Fibroblast of lung (primary cell): ENCODE results near the gene CUEDC1. TPM values are rescaled to one million over a fixed set of nuclear protein-coding genes. Genes with fewer than 3 reads are reported as not detected.

Source experiments
- DNase-seq, 2 donors: peaks; one replicate each; pipeline versions ENCODE4 v3.0.0 to v3.0.0-alpha.2; 2010; ENCODE audit warnings: low read depth in 2 of 2
- H2AFZ ChIP-seq: 2 replicates; pipeline ENCODE4 v1.5.1; 2012; ENCODE audit warnings: low read length, control low read depth, inconsistent platforms
- H3K27ac ChIP-seq: 2 replicates; pipeline ENCODE4 v1.5.1; 2011; ENCODE audit warnings: low read length, control low read depth; ENCODE audit not compliant: insufficient read depth
- H3K27me3 ChIP-seq: 2 replicates; pipeline ENCODE4 v1.5.1; 2011; ENCODE audit warnings: mild to moderate bottlenecking, low read length; ENCODE audit not compliant: control insufficient read depth, insufficient read depth
- H3K36me3 ChIP-seq: 2 replicates; pipeline ENCODE4 v1.5.1; 2011; ENCODE audit warnings: low read length; ENCODE audit not compliant: control insufficient read depth, insufficient read depth
- H3K4me1 ChIP-seq: 2 replicates; pipeline ENCODE4 v1.5.1; 2011; ENCODE audit warnings: low read length; ENCODE audit not compliant: control insufficient read depth, insufficient read depth; ENCODE audit errors: extremely low read depth
- H3K4me2 ChIP-seq: 2 replicates; pipeline ENCODE4 v1.5.1; 2011; ENCODE audit warnings: low read length, control low read depth; ENCODE audit not compliant: insufficient read depth; ENCODE audit errors: extremely low read depth
- H3K4me3 ChIP-seq, 4 experiments: fragments of 200-600 bp in 1 of 4; sonication (generic) in 1 of 4; replicated peaks in 1 of 4; 2 replicates each; pipeline ENCODE4 v1.5.1; 2011 to 2016; ENCODE audit warnings: low read length in 4 of 4, low read depth in 3 of 4, mild to moderate bottlenecking in 3 of 4, control low read depth in 2 of 4, inconsistent platforms in 1 of 4, mixed read lengths in 1 of 4; ENCODE audit not compliant: insufficient read depth in 1 of 4; ENCODE audit errors: control extremely low read depth in 1 of 4
- H3K79me2 ChIP-seq: 2 replicates; pipeline ENCODE4 v1.5.1; 2012; ENCODE audit warnings: mild to moderate bottlenecking, low read length, inconsistent platforms; ENCODE audit not compliant: control insufficient read depth, insufficient read depth
- H3K9ac ChIP-seq: 2 replicates; pipeline ENCODE4 v1.5.1; 2011; ENCODE audit warnings: mild to moderate bottlenecking, low read length, control low read depth; ENCODE audit not compliant: insufficient read depth
- H3K9me3 ChIP-seq: 2 replicates; pipeline ENCODE4 v1.5.1; 2012; ENCODE audit warnings: low read depth, low read length; ENCODE audit not compliant: control insufficient read depth, insufficient read depth
- H4K20me1 ChIP-seq: 2 replicates; pipeline ENCODE4 v1.5.1; 2011; ENCODE audit warnings: low read length; ENCODE audit not compliant: control insufficient read depth, insufficient read depth; ENCODE audit errors: extremely low read depth
- EZH2 ChIP-seq: IDR thresholded peaks from 2 replicates; pipeline ENCODE4 v1.5.1; 2012; ENCODE audit warnings: low read length, control low read depth, mild to moderate bottlenecking; ENCODE audit errors: missing control alignments
- polyA plus RNA-seq, 2 donors: library from polyadenylated mRNA; depleted of rRNA in 1 of 2; stranded (reverse) in 1 of 2; unstranded in 1 of 2; fragments of >200 nt; gene quantifications; 2 replicates each; pipeline ENCODE4 v1.2.1, GENCODE V29; 2011 to 2012; ENCODE audit warnings: missing spikeins in 1 of 2
- total RNA-seq: library from RNA; depleted of rRNA; stranded (reverse); fragments of >200 nt; gene quantifications from 2 replicates; pipeline ENCODE4 v1.2.1, GENCODE V29; 2014
- TF ChIP-seq, protein P1 (sequence below), 2 donors: IDR thresholded peaks in 1 of 2; conservative IDR thresholded peaks in 1 of 2; 1 replicate in 1 of 2; 2 replicates in 1 of 2; pipeline ENCODE4 v1.5.1; 2011 to 2012; ENCODE audit warnings: low read length in 2 of 2, control low read depth in 1 of 2, inconsistent platforms in 1 of 2, low read depth in 1 of 2, mild to moderate bottlenecking in 1 of 2

CUEDC1 gene
- total and polyA plus RNA-seq, 2 donors (not counting 1 experiment from before 2014, with no cell fraction given) = 11.9 to 34.9 TPM

GRCh38 chr17:57949649-57950048 is 5.6 kb downstream of the CUEDC1 start:
- no peak for TF ChIP-seq EZH2
- TF ChIP-seq, protein P1, sequence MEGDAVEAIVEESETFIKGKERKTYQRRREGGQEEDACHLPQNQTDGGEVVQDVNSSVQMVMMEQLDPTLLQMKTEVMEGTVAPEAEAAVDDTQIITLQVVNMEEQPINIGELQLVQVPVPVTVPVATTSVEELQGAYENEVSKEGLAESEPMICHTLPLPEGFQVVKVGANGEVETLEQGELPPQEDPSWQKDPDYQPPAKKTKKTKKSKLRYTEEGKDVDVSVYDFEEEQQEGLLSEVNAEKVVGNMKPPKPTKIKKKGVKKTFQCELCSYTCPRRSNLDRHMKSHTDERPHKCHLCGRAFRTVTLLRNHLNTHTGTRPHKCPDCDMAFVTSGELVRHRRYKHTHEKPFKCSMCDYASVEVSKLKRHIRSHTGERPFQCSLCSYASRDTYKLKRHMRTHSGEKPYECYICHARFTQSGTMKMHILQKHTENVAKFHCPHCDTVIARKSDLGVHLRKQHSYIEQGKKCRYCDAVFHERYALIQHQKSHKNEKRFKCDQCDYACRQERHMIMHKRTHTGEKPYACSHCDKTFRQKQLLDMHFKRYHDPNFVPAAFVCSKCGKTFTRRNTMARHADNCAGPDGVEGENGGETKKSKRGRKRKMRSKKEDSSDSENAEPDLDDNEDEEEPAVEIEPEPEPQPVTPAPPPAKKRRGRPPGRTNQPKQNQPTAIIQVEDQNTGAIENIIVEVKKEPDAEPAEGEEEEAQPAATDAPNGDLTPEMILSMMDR (conservative IDR thresholded peaks at IDR 0.05 in 1 of 2, IDR thresholded peaks at IDR 0.05 in 1 of 2; ENCODE audit: low read depth in 1 of 2, low read length in 2 of 2) = no peak
- Histone ChIP-seq H2AFZ (no peak overlapping the region), H3K36me3 (no peaks in the 10 kb centered on the region), H3K4me3 (no peak overlapping the region), H3K27me3 (no peaks in the 10 kb centered on the region), H4K20me1 (no peaks in the 10 kb centered on the region), H3K4me2 (no peak overlapping the region), H3K9me3 (no peaks in the 10 kb centered on the region), H3K9ac (no peak overlapping the region), H3K27ac (peak overlapping the region; percentile 90), H3K79me2 (peaks cover 57% of the 10 kb centered on the region), H3K4me1 (peaks cover 55% of the 10 kb centered on the region)
- no peak for DNase-seq

- Histone ChIP-seq H3K9ac (no peak overlapping the region), H3K27me3 (no peaks in the 10 kb centered on the region), H4K20me1 (no peaks in the 10 kb centered on the region), H3K79me2 (peaks cover 57% of the 10 kb centered on the region), H3K4me1 (peaks cover 52% of the 10 kb centered on the region), H3K27ac (peak overlapping the region; percentile 90), H3K4me3 (no peak overlapping the region), H3K36me3 (no peaks in the 10 kb centered on the region), H3K4me2 (peak overlapping the region; percentile 56), H2AFZ (no peak overlapping the region), H3K9me3 (no peaks in the 10 kb centered on the region)
- TF ChIP-seq EZH2 = no peak
- TF ChIP-seq, protein P1 (conservative IDR thresholded peaks at IDR 0.05 in 1 of 2, IDR thresholded peaks at IDR 0.05 in 1 of 2; ENCODE audit: low read depth in 1 of 2, low read length in 2 of 2) = no peak
- DNase-seq = peak; percentile 76 to 98
These were observed 6.4 kb downstream of the CUEDC1 start for GRCh38 chr17:57948555-57949420.

- Histone ChIP-seq H3K4me1 (peaks cover 48% of the 10 kb centered on the region), H3K27me3 (no peaks in the 10 kb centered on the region), H2AFZ (no peak overlapping the region), H4K20me1 (no peaks in the 10 kb centered on the region), H3K9ac (no peak overlapping the region), H3K4me2 (peak overlapping the region; percentile 56), H3K36me3 (no peaks in the 10 kb centered on the region), H3K27ac (peak overlapping the region; percentile 90), H3K9me3 (no peaks in the 10 kb centered on the region), H3K79me2 (peaks cover 53% of the 10 kb centered on the region), H3K4me3 (no peak overlapping the region)
- DNase-seq = no peak
- TF ChIP-seq EZH2 = no peak
- TF ChIP-seq, protein P1 (conservative IDR thresholded peaks at IDR 0.05 in 1 of 2, IDR thresholded peaks at IDR 0.05 in 1 of 2; ENCODE audit: low read depth in 1 of 2, low read length in 2 of 2) = no peak
These were observed 7.0 kb downstream of the CUEDC1 start for GRCh38 chr17:57948169-57948554.
